Measurements from ENCODE around the gene GTF2IRD2. TPM values are rescaled to one million over a fixed set of nuclear protein-coding genes. Genes with fewer than 3 reads are reported as not detected.
"Not testable (repeated sequence)": the region's sequence is repeated elsewhere in the genome, so short reads cannot be mapped to it uniquely, and the experiment has no call there.

The GTF2IRD2 gene
- total and polyA plus RNA-seq, 2 donors (not counting 1 experiment from before 2014, with no cell fraction given): 5.6 to 10.7 TPM

GRCh38 chr7:74820146-74820805 lies 31.1 kb downstream of the GTF2IRD2 start:
- H3K4me3 ChIP-seq (replicated peaks in 1 of 4; ENCODE audit: control extremely low read depth in 1 of 4, insufficient read depth in 1 of 4, low read depth in 3 of 4, low read length in 4 of 4); H3K9ac ChIP-seq (ENCODE audit: insufficient read depth, low read length); H3K27me3 ChIP-seq (ENCODE audit: control insufficient read depth, insufficient read depth, low read length); H4K20me1 ChIP-seq (ENCODE audit: control insufficient read depth, extremely low read depth, insufficient read depth, low read length); H3K4me2 ChIP-seq (ENCODE audit: extremely low read depth, insufficient read depth, low read length); H3K4me1 ChIP-seq (ENCODE audit: control insufficient read depth, extremely low read depth, insufficient read depth, low read length); DNase-seq (ENCODE audit: low read depth in 2 of 2); H3K36me3 ChIP-seq (ENCODE audit: control insufficient read depth, insufficient read depth, low read length); H2AFZ ChIP-seq (ENCODE audit: low read length); H3K79me2 ChIP-seq (ENCODE audit: control insufficient read depth, insufficient read depth, low read length); H3K9me3 ChIP-seq (ENCODE audit: control insufficient read depth, insufficient read depth, low read depth, low read length); H3K27ac ChIP-seq (ENCODE audit: insufficient read depth, low read length): not testable (repeated sequence)

GRCh38 chr7:74815882-74816281 lies 35.5 kb downstream of the GTF2IRD2 start:
- not testable (repeated sequence) for H3K36me3 ChIP-seq (ENCODE audit: control insufficient read depth, insufficient read depth, low read length); H3K9me3 ChIP-seq (ENCODE audit: control insufficient read depth, insufficient read depth, low read depth, low read length); H3K4me2 ChIP-seq (ENCODE audit: extremely low read depth, insufficient read depth, low read length); DNase-seq (ENCODE audit: low read depth in 2 of 2); H3K79me2 ChIP-seq (ENCODE audit: control insufficient read depth, insufficient read depth, low read length); H3K27me3 ChIP-seq (ENCODE audit: control insufficient read depth, insufficient read depth, low read length); H2AFZ ChIP-seq (ENCODE audit: low read length); H3K27ac ChIP-seq (ENCODE audit: insufficient read depth, low read length); H3K9ac ChIP-seq (ENCODE audit: insufficient read depth, low read length); H4K20me1 ChIP-seq (ENCODE audit: control insufficient read depth, extremely low read depth, insufficient read depth, low read length); H3K4me3 ChIP-seq (replicated peaks in 1 of 4; ENCODE audit: control extremely low read depth in 1 of 4, insufficient read depth in 1 of 4, low read depth in 3 of 4, low read length in 4 of 4); H3K4me1 ChIP-seq (ENCODE audit: control insufficient read depth, extremely low read depth, insufficient read depth, low read length)

GRCh38 chr7:74798644-74799043 lies 52.8 kb downstream of the GTF2IRD2 start:
- H3K4me2 ChIP-seq (ENCODE audit: extremely low read depth, insufficient read depth, low read length); H3K36me3 ChIP-seq (ENCODE audit: control insufficient read depth, insufficient read depth, low read length); DNase-seq (ENCODE audit: low read depth in 2 of 2); H3K27me3 ChIP-seq (ENCODE audit: control insufficient read depth, insufficient read depth, low read length); H3K9ac ChIP-seq (ENCODE audit: insufficient read depth, low read length); H3K4me3 ChIP-seq (replicated peaks in 1 of 4; ENCODE audit: control extremely low read depth in 1 of 4, insufficient read depth in 1 of 4, low read depth in 3 of 4, low read length in 4 of 4); H3K27ac ChIP-seq (ENCODE audit: insufficient read depth, low read length); H3K9me3 ChIP-seq (ENCODE audit: control insufficient read depth, insufficient read depth, low read depth, low read length); H2AFZ ChIP-seq (ENCODE audit: low read length); H3K79me2 ChIP-seq (ENCODE audit: control insufficient read depth, insufficient read depth, low read length); H4K20me1 ChIP-seq (ENCODE audit: control insufficient read depth, extremely low read depth, insufficient read depth, low read length); H3K4me1 ChIP-seq (ENCODE audit: control insufficient read depth, extremely low read depth, insufficient read depth, low read length): not testable (repeated sequence)

GRCh38 chr7:74797848-74798622 lies 53.4 kb downstream of the GTF2IRD2 start:
- not testable (repeated sequence) for DNase-seq (ENCODE audit: low read depth in 2 of 2); H3K9me3 ChIP-seq (ENCODE audit: control insufficient read depth, insufficient read depth, low read depth, low read length); H3K27me3 ChIP-seq (ENCODE audit: control insufficient read depth, insufficient read depth, low read length); H3K4me1 ChIP-seq (ENCODE audit: control insufficient read depth, extremely low read depth, insufficient read depth, low read length); H3K4me3 ChIP-seq (replicated peaks in 1 of 4; ENCODE audit: control extremely low read depth in 1 of 4, insufficient read depth in 1 of 4, low read depth in 3 of 4, low read length in 4 of 4); H3K79me2 ChIP-seq (ENCODE audit: control insufficient read depth, insufficient read depth, low read length); H3K4me2 ChIP-seq (ENCODE audit: extremely low read depth, insufficient read depth, low read length); H4K20me1 ChIP-seq (ENCODE audit: control insufficient read depth, extremely low read depth, insufficient read depth, low read length); H3K36me3 ChIP-seq (ENCODE audit: control insufficient read depth, insufficient read depth, low read length); H2AFZ ChIP-seq (ENCODE audit: low read length); H3K9ac ChIP-seq (ENCODE audit: insufficient read depth, low read length); H3K27ac ChIP-seq (ENCODE audit: insufficient read depth, low read length)

- not testable (repeated sequence) for H3K4me1 ChIP-seq (ENCODE audit: control insufficient read depth, extremely low read depth, insufficient read depth, low read length); H4K20me1 ChIP-seq (ENCODE audit: control insufficient read depth, extremely low read depth, insufficient read depth, low read length); H3K27ac ChIP-seq (ENCODE audit: insufficient read depth, low read length); H3K79me2 ChIP-seq (ENCODE audit: control insufficient read depth, insufficient read depth, low read length); H3K4me3 ChIP-seq (replicated peaks in 1 of 4; ENCODE audit: control extremely low read depth in 1 of 4, insufficient read depth in 1 of 4, low read depth in 3 of 4, low read length in 4 of 4); H3K4me2 ChIP-seq (ENCODE audit: extremely low read depth, insufficient read depth, low read length); H3K9me3 ChIP-seq (ENCODE audit: control insufficient read depth, insufficient read depth, low read depth, low read length); H2AFZ ChIP-seq (ENCODE audit: low read length); DNase-seq (ENCODE audit: low read depth in 2 of 2); H3K9ac ChIP-seq (ENCODE audit: insufficient read depth, low read length); H3K27me3 ChIP-seq (ENCODE audit: control insufficient read depth, insufficient read depth, low read length); H3K36me3 ChIP-seq (ENCODE audit: control insufficient read depth, insufficient read depth, low read length)
These were observed 62.1 kb downstream of the GTF2IRD2 start for GRCh38 chr7:74789200-74789736.

- not testable (repeated sequence) for H3K4me1 ChIP-seq (ENCODE audit: control insufficient read depth, extremely low read depth, insufficient read depth, low read length); H3K36me3 ChIP-seq (ENCODE audit: control insufficient read depth, insufficient read depth, low read length); H3K9me3 ChIP-seq (ENCODE audit: control insufficient read depth, insufficient read depth, low read depth, low read length); H3K9ac ChIP-seq (ENCODE audit: insufficient read depth, low read length); H3K27ac ChIP-seq (ENCODE audit: insufficient read depth, low read length); H3K4me2 ChIP-seq (ENCODE audit: extremely low read depth, insufficient read depth, low read length); H3K79me2 ChIP-seq (ENCODE audit: control insufficient read depth, insufficient read depth, low read length); H4K20me1 ChIP-seq (ENCODE audit: control insufficient read depth, extremely low read depth, insufficient read depth, low read length); H2AFZ ChIP-seq (ENCODE audit: low read length); H3K27me3 ChIP-seq (ENCODE audit: control insufficient read depth, insufficient read depth, low read length)
- H3K4me3 ChIP-seq (replicated peaks in 1 of 4; ENCODE audit: control extremely low read depth in 1 of 4, insufficient read depth in 1 of 4, low read depth in 3 of 4, low read length in 4 of 4): peak overlapping the region in 1 of 4 experiments; percentile 14
- DNase-seq (ENCODE audit: low read depth in 2 of 2): peak; percentile 68 to 72
These were observed 62.8 kb downstream of the GTF2IRD2 start for GRCh38 chr7:74788369-74789150.
